Astrocyte of the cerebellum (primary cell): ENCODE data around the gene DUOXA1.
"Not testable (repeated sequence)": the region's sequence is repeated elsewhere in the genome, so short reads cannot be mapped to it uniquely, and the experiment has no call there.

Source experiments
- DNase-seq: peaks from one replicate; pipeline ENCODE4 v3.0.0-alpha.2; 2011; ENCODE audit warnings: low read depth
- H3K4me3 ChIP-seq: 2 replicates; pipeline ENCODE4 v1.5.1; 2011; ENCODE audit warnings: mild to moderate bottlenecking, low read depth, low read length, moderate library complexity
- CTCF ChIP-seq: IDR thresholded peaks from 2 replicates; pipeline ENCODE4 v1.5.1; 2012; ENCODE audit warnings: low read length, low read depth, moderate library complexity, mild to moderate bottlenecking; ENCODE audit errors: missing control alignments
- in situ Hi-C: cut with HindIII; loops from 2 replicates; pipeline ENCODE4 v1.10.0; 2017; ENCODE audit warnings: low sequenced_read_pairs

Gene DUOXA1

GRCh38 chr15:45084163-45084562, 45.5 kb downstream of the DUOXA1 start:
- in situ Hi-C loops: loop anchor here (5.0 kb wide), 1 partner anchor 57 kb away; no protein-coding TSS in a partner anchor

GRCh38 chr15:45083223-45083622, 46.5 kb downstream of the DUOXA1 start:
- DNase-seq: no peak
- in situ Hi-C loops: loop anchor here (5.0 kb wide), 1 partner anchor 56 kb away; no protein-coding TSS in a partner anchor
- TF ChIP-seq CTCF: no peak
- H3K4me3 ChIP-seq: no peak overlapping the region

More at GRCh38 chr15:45084163-45084562, 45.5 kb downstream of the DUOXA1 start:
- TF ChIP-seq CTCF: no peak
- H3K4me3 ChIP-seq: no peak overlapping the region
- no peak for DNase-seq

- not testable (repeated sequence) for H3K4me3 ChIP-seq, DNase-seq
- in situ Hi-C loops: loop anchor here (5.0 kb wide), 1 partner anchor 55 kb away; no protein-coding TSS in a partner anchor
Measured at GRCh38 chr15:45082412-45082811, 47.3 kb downstream of the DUOXA1 start.

GRCh38 chr15:45080593-45080992, 49.1 kb downstream of the DUOXA1 start:
- H3K4me3 ChIP-seq, DNase-seq: not testable (repeated sequence)
- in situ Hi-C loops: loop anchor here (5.0 kb wide), 1 partner anchor 53 kb away; no protein-coding TSS in a partner anchor

GRCh38 chr15:45079628-45080246, 49.9 kb downstream of the DUOXA1 start:
- in situ Hi-C loops: loop anchor here (5.0 kb wide), 1 partner anchor 52 kb away; no protein-coding TSS in a partner anchor
- DNase-seq, H3K4me3 ChIP-seq: not testable (repeated sequence)

- H3K4me3 ChIP-seq, DNase-seq, in situ Hi-C loops: not testable (repeated sequence)
Measured at GRCh38 chr15:45079201-45079600, 50.5 kb downstream of the DUOXA1 start.

GRCh38 chr15:45077391-45077790, 52.3 kb downstream of the DUOXA1 start:
- in situ Hi-C loops, H3K4me3 ChIP-seq, DNase-seq: not testable (repeated sequence)

GRCh38 chr15:45075440-45076320, 54.0 kb downstream of the DUOXA1 start:
- in situ Hi-C loops, H3K4me3 ChIP-seq, DNase-seq: not testable (repeated sequence)

- H3K4me3 ChIP-seq: not testable (repeated sequence)
Measured at GRCh38 chr15:45073602-45074001, 56.1 kb downstream of the DUOXA1 start.

GRCh38 chr15:45069942-45070360, 59.7 kb downstream of the DUOXA1 start:
- H3K4me3 ChIP-seq, in situ Hi-C loops, DNase-seq: not testable (repeated sequence)

More at GRCh38 chr15:45073602-45074001, 56.1 kb downstream of the DUOXA1 start:
- DNase-seq, in situ Hi-C loops: not testable (repeated sequence)
